ENCODE measurements around the gene ZNF467.

DNA sequence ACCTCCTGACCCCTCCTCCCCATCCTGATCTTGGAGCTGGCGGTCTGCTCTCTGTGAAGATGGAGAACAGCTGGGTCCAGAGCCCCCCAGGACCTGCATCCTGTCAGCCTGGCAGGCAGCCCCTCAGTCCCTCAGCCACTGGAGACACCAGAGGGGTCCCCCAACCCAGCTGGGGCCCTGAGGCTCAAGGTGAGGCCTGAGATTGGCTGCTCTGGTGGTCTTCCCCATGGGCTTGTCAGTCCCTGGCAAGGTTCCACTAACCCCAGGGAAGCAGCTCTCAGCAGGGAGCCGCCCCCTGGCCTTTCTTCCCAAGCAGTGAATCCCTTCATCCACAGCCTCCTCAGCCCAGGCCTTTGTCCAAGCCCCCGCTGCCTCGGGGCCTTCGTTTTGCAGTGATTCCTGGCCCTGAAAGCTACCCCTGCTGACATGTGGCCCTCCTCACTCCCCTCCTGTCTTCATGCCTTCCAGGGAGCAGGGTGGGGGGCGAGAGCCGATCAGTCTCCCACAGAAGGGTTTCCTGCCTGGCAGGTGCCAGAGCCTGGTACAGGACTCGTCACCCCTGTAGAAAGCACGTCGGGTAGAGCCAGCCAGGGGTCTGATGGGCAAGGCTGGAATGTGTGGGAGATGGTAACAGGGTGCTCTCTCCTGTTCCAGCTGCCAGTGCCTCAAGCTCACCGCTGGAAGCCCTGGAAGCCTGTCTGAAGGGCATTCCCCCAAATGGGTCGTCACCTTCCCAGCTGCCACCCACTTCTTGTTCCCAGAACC is 48.5 kb downstream of the ZNF467 start:
- TF ChIP-seq, protein P1, sequence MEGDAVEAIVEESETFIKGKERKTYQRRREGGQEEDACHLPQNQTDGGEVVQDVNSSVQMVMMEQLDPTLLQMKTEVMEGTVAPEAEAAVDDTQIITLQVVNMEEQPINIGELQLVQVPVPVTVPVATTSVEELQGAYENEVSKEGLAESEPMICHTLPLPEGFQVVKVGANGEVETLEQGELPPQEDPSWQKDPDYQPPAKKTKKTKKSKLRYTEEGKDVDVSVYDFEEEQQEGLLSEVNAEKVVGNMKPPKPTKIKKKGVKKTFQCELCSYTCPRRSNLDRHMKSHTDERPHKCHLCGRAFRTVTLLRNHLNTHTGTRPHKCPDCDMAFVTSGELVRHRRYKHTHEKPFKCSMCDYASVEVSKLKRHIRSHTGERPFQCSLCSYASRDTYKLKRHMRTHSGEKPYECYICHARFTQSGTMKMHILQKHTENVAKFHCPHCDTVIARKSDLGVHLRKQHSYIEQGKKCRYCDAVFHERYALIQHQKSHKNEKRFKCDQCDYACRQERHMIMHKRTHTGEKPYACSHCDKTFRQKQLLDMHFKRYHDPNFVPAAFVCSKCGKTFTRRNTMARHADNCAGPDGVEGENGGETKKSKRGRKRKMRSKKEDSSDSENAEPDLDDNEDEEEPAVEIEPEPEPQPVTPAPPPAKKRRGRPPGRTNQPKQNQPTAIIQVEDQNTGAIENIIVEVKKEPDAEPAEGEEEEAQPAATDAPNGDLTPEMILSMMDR (IDR thresholded peaks at IDR 0.05), result no peak
- TF ChIP-seq POLR2A (IDR thresholded peaks at IDR 0.05), result no peak
- no peak for TF ChIP-seq EP300 (IDR thresholded peaks at IDR 0.05)

Measured in ovary (tissue), 3 donors.